HepG2 (cell line): ENCODE data around the gene METRNL. TPM values are rescaled to one million over a fixed set of nuclear protein-coding genes. Genes with fewer than 3 reads are reported as not detected.

ENCODE experiments used
- ATAC-seq: fragments of 200-7000 bp; cut with Tn5 transposase; 3 replicates; pipeline ENCODE4 v1.9.1; 2020; ENCODE audit warnings: mild to moderate bottlenecking, moderate library complexity
- BruUV-seq: library from RNA; stranded (reverse); fragments of 400-500 nt; replicated peaks from 2 replicates; lab custom pipeline; 2021; lab: Mats Ljungman, UMichigan
- CTCF ChIA-PET: fragments of 300-600 bp; formaldehyde crosslinking; extraction: SDS; loops from one replicate; lab custom pipeline; 2021; ENCODE audit warnings: low total read pairs, inconsistent platforms, low intra/inter-chr PET ratio; lab: Yijun Ruan, JAX
- POLR2A ChIA-PET: fragments of 350-600 bp; sonication (Branson Sonifier 250); formaldehyde crosslinking; loops from one replicate; lab custom pipeline; 2020; ENCODE audit warnings: antibody characterized with exemption, inconsistent platforms; lab: Yijun Ruan, JAX
- DNase-seq: peaks from one replicate; pipeline ENCODE4 v3.0.0-alpha.2; 2015; ENCODE audit warnings: low spot score
- FAIRE-seq: peaks from 3 replicates; lab custom pipeline; 2011; peaks lifted over from hg19 to GRCh38; lab: Jason Lieb, UNC
- H2AFZ ChIP-seq: one replicate; pipeline ENCODE4 v1.6.1; 2011; ENCODE audit warnings: low read length, inconsistent platforms
- H3K27ac ChIP-seq: fragments of 300-600 bp; 3 replicates; pipeline ENCODE4 v1.8.0; 2011; ENCODE audit warnings: mixed run types, mild to moderate bottlenecking, mixed read lengths, low read length, inconsistent platforms; ENCODE audit not compliant: insufficient read depth; ENCODE audit errors: extremely low read length
- H3K27me3 ChIP-seq, 2 experiments: fragments of 200-600 bp in 1 of 2; 2 replicates in 1 of 2; 3 replicates in 1 of 2; pipeline versions ENCODE4 v1.6.0 to v1.8.0; 2011; ENCODE audit warnings: low read length in 2 of 2, mild to moderate bottlenecking in 2 of 2, moderate library complexity in 2 of 2, inconsistent platforms in 1 of 2; ENCODE audit not compliant: insufficient read depth in 2 of 2, control insufficient read depth in 1 of 2
- H3K36me3 ChIP-seq, 2 experiments: fragments of 200-600 bp in 1 of 2; replicated peaks in 1 of 2; 2 replicates in 1 of 2; 3 replicates in 1 of 2; pipeline versions ENCODE4 v1.5.1 to v1.8.0; 2011; ENCODE audit warnings: low read length in 2 of 2, inconsistent platforms in 1 of 2; ENCODE audit not compliant: insufficient read depth in 2 of 2, control insufficient read depth in 1 of 2
- H3K4me1 ChIP-seq: 2 replicates; pipeline ENCODE4 v1.5.1; 2012; ENCODE audit warnings: low read length, inconsistent platforms; ENCODE audit not compliant: insufficient read depth
- H3K4me2 ChIP-seq: 2 replicates; pipeline ENCODE4 v1.6.0; 2011; ENCODE audit warnings: low read depth, low read length, inconsistent platforms
- H3K4me3 ChIP-seq, 3 experiments: fragments of 200-600 bp in 1 of 3; sonication (generic), shearing (Covaris generic) in 1 of 3; replicated peaks in 1 of 3; 2 replicates each; pipeline ENCODE4 v1.5.1; 2011 to 2016; ENCODE audit warnings: low read length in 3 of 3, inconsistent platforms in 2 of 3, low read depth in 2 of 3, mild to moderate bottlenecking in 2 of 3, control low read depth in 1 of 3, mixed read lengths in 1 of 3; ENCODE audit not compliant: insufficient read depth in 1 of 3
- H3K79me2 ChIP-seq: one replicate; pipeline ENCODE4 v1.6.1; 2011; ENCODE audit warnings: low read length, inconsistent platforms; ENCODE audit not compliant: insufficient read depth
- H3K9ac ChIP-seq: 2 replicates; pipeline ENCODE4 v1.6.0; 2011; ENCODE audit warnings: mild to moderate bottlenecking, low read depth, low read length, inconsistent platforms; ENCODE audit not compliant: insufficient read depth
- H3K9me3 ChIP-seq: 2 replicates; pipeline ENCODE4 v1.5.1; 2012; ENCODE audit warnings: mild to moderate bottlenecking, low read length
- H4K20me1 ChIP-seq: 2 replicates; pipeline ENCODE4 v1.6.0; 2011; ENCODE audit warnings: inconsistent platforms, mild to moderate bottlenecking, low read length, moderate library complexity; ENCODE audit not compliant: insufficient read depth
- IRX3 ChIP-seq: sonication (generic); formaldehyde crosslinking; IDR thresholded peaks from 2 replicates; pipeline ENCODE4 v1.8.1; 2023; ENCODE audit warnings: mild to moderate bottlenecking, low read depth, missing genetic modification reagents, borderline replicate concordance
- MAF1 ChIP-seq: sonication (generic); formaldehyde crosslinking; IDR thresholded peaks from 2 replicates; pipeline ENCODE4 v1.5.0; 2020; ENCODE audit warnings: missing genetic modification reagents, borderline replicate concordance
- WGBS: methylation state at CpG from one replicate; pipeline ENCODE4 v1.1.6; 2017; ENCODE audit warnings: low lambda C conversion rate; 5-methylcytosine and 5-hydroxymethylcytosine counted together
- in situ Hi-C: cut with HindIII; loops from 2 replicates; pipeline ENCODE4 v1.10.0; 2017; ENCODE audit warnings: low pct_unique_long_range_greater_than_20kb; ENCODE audit not compliant: extremely low pct_ligation_motif_present
- intact Hi-C: fragments of 100-400 bp; cut with micrococcal nuclease; formaldehyde crosslinking; loops from one replicate; pipeline ENCODE4 v1.10.0; 2022; ENCODE audit not compliant: unreplicated experiment
- polyA plus RNA-seq, 8 experiments: library from polyadenylated mRNA; depleted of rRNA in 3 of 8; stranded (reverse) in 7 of 8; unstranded in 1 of 8; fragments of >200 nt; fragmentation: Illumina TruSeq in 4 of 8; extraction: Trizol in 4 of 8; gene quantifications; 2 replicates each; pipeline versions ENCODE4 v1.2.1 to v1.2.3, GENCODE V29; 2011 to 2016; ENCODE audit warnings: low read depth in 4 of 8, missing spikeins in 1 of 8, mixed read lengths in 1 of 8; ENCODE audit not compliant: insufficient read depth in 1 of 8
- total RNA-seq, 5 experiments: library from RNA; depleted of rRNA; stranded (reverse); fragments of >200 nt; fragmentation: Illumina TruSeq; extraction: Trizol; gene quantifications; 2 replicates each; pipeline ENCODE4 v1.2.3, GENCODE V29; 2016; ENCODE audit warnings: low read depth in 1 of 5
- TF ChIP-seq, protein P1 (sequence below): sonication (generic); formaldehyde crosslinking; IDR thresholded peaks from 2 replicates; pipeline ENCODE4 v1.4.0; 2020; ENCODE audit warnings: missing genetic modification reagents

METRNL gene
- total and polyA plus RNA-seq, 2 of the 13 experiments (the other 11 are each of a cell fraction or from before 2014, with no cell fraction given): 0.66 to 0.84 TPM

GRCh38 chr17:83085103-83085502 is 5.7 kb downstream of the METRNL start (continued):
- TF ChIP-seq, protein P1, sequence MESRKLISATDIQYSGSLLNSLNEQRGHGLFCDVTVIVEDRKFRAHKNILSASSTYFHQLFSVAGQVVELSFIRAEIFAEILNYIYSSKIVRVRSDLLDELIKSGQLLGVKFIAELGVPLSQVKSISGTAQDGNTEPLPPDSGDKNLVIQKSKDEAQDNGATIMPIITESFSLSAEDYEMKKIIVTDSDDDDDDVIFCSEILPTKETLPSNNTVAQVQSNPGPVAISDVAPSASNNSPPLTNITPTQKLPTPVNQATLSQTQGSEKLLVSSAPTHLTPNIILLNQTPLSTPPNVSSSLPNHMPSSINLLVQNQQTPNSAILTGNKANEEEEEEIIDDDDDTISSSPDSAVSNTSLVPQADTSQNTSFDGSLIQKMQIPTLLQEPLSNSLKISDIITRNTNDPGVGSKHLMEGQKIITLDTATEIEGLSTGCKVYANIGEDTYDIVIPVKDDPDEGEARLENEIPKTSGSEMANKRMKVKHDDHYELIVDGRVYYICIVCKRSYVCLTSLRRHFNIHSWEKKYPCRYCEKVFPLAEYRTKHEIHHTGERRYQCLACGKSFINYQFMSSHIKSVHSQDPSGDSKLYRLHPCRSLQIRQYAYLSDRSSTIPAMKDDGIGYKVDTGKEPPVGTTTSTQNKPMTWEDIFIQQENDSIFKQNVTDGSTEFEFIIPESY (CRISPR knock-in tag): no peak

DNA sequence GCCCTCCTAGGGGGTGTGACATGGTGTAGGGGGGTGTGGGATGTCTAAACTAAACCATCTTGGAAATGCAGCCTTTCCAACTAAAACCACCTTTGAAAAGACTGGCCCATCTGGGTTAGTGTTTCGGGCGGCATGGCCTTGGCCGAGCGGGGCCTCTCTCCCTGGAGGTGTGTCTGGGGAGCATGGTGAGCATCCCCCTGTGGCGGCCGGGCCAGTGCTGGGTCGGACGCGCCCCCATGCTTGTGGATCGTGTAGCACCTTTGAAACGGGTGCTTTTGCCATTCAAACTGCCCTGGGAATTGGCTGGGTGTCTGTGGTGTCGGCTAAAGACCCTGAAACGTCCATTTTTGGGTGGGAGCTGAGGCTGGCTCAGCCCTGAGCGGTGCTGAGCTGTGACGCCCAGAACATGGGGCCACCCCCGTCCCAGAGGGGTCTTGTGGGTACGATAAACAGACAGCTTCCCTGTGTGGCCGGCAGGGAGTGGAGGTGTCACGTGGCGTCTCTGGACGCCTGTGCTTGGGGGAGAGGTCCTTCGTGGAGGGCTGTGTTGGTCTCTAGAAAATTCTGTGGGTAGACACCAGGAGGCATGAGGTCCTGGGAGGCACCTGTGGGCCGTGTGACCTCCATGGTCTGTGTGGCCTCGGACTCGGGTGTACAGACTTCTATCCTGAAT is 6.3 kb downstream of the METRNL start:
- intact Hi-C loops: no loop called here
- Histone ChIP-seq H3K27ac (no peak overlapping the region), H2AFZ (no peak overlapping the region), H3K4me1 (peaks cover 16% of the 10 kb centered on the region; the same call in 1 of the 2 replicates), H3K36me3 (no peaks in the 10 kb centered on the region), H3K4me3 (no peak overlapping the region), H3K79me2 (no peaks in the 10 kb centered on the region), H3K9ac (no peak overlapping the region), H3K4me2 (no peak overlapping the region), H3K27me3 (peaks cover 27 to 86% of the 10 kb centered on the region in 2 experiments), H3K9me3 (no peaks in the 10 kb centered on the region), H4K20me1 (peaks cover 24% of the 10 kb centered on the region; the same call in 1 of the 2 replicates)
- ATAC-seq (no peak), DNase-seq (no peak), FAIRE-seq (no peak)
- in situ Hi-C loops: no loop called here
- TF ChIP-seq IRX3 (CRISPR knock-in tag) (no peak), MAF1 (CRISPR knock-in tag) (no peak)
- no TSS peak for BruUV-seq
- ChIA-PET POLR2A (no interaction called here), CTCF (no interaction called here)
- WGBS: 50% methylated on average over 19 of the region's 25 CpGs
